HG03064 (cell line): ENCODE results near the gene DOCK8.
"Not testable (repeated sequence)": the region's sequence is repeated elsewhere in the genome, so short reads cannot be mapped to it uniquely, and the experiment has no call there.

Source experiments
- ATAC-seq: cut with Tn5 transposase; IDR thresholded peaks from one replicate; pipeline ENCODE4 v1.9.1; 2021; ENCODE audit warnings: low read depth; ENCODE audit not compliant: unreplicated experiment

The DOCK8 gene

GRCh38 chr9:214648-215493 lies at the start of gene DOCK8:
Gene DOCK8 (plus strand): TSS chr9:214865. CDS start chr9:214977, 112 bp downstream.
- ATAC-seq, result peak; percentile 88

- ATAC-seq, result not testable (repeated sequence)
Observed at GRCh38 chr9:169757-170156, 44.9 kb upstream of the DOCK8 start.

DNA sequence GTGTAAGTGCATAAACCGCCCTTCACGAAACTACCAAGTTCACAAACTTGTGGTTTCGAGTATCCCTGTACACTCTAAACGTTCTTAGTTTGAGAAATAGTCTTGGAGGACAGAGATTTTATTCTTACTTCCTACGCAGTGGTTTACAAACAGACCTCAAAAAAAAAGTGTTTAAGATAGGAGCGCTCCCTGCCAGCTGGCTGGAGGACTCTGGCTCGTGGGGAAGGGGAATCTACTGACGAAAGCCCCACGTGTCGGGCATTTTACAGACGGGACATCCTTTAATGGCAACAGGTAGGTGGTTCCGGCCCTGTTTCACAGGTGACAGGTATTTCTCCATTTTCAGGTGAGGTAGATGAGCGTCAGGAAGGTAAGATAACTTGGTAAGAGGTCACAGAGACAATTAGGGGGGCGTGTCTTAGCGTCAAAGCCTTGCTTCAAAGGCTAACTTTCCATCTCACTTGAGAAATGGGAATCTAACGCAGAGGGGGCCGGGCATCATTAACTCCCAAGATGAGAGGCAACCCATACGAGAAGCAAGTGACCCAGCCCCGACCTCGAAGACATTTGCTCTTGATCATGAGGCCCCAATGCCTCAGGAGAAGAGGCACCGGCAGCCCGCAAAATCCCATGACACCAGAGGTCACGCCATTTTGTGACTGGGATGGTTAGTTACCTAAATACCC lies 36.4 kb upstream of the DOCK8 start:
- ATAC-seq, result not testable (repeated sequence)

DNA sequence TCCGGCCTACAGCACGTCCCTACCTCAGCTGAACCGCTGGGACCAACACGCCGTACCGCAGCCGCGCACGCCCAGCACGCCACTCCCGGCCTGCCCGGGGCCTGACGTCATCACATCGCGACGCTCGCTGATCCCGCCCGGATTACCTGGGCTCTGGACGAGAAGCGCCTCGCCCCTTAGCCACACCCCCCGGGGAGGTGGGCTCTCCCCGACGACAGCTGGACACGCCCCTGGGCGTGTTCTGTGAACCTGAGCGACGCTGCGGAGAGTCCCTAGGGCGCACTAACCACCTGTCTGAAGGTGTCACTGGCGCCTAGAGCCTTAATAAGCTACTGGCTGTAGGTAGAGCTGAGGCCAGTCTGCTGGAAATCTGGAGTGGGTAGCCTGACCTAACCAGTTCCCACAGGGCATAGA lies 35.7 kb upstream of the DOCK8 start, which contains the start of gene ZNG1A:
TSS of gene ZNG1A (minus strand) at position 87 of the 414 bp plus-strand sequence. CDS start 87 bp downstream, outside the sequence.
- not testable (repeated sequence) for ATAC-seq

DNA sequence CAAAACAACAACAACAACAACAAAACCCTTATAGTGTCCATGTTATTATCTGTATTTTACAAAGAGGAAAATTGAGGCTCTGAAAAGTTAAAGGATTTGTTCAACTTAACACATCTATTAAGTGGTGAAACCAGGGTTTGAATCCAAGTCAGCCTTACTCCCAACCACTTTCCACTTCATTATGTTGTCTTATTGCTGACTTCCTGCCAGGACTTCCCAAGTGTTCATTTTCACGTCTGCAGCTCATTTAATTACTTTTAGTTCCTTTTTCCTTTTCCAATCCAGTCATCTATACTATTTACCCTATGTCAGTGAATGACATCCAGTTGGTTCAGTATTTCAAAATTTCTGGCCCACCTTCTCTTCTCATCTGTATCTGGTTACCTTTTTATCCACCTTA lies 15.1 kb upstream of the DOCK8 start:
- ATAC-seq, result not testable (repeated sequence)

GRCh38 chr9:206481-206880 lies 8.2 kb upstream of the DOCK8 start:
- ATAC-seq, result no peak

GRCh38 chr9:209143-209758 lies 5.4 kb upstream of the DOCK8 start:
- ATAC-seq, result no peak

DNA sequence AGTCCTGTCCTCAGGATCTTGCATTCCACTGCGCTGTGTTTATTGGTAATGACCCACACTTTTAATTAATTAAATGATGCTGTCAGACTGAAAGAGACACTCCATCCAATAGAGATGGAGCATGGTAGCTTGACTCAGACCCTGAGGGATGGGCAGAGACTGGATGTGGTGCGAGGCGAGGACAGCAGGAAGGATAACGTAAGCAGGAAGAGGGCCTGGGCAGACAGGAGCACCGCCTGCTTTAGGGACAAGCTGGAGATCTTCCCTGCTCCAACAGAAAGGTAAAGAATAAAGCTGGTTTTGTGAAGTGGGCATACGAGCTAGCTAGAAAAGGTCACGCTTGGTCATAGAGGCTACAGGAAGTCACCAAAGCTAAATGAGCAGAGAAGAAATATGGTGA lies 3.6 kb upstream of the DOCK8 start:
- no peak for ATAC-seq

DNA sequence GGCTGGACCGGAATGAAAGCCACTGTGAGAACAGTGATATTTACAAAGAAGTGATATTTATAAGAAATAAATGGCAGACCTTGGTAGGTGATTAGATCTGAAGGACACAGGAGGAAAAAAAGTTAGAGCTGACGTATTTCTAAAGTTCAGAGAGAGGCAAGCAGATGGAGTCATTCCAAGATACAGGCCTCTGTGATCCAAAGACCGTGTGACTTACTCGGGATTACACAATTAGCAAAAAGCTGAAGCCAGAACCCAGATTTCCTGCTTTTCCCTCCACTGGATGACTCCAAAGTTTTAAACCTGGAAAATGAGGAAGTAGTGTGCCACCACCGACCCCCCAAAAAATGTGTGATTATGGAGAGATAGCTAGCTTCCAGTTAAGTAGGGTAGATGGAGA lies 3.1 kb upstream of the DOCK8 start:
- ATAC-seq, result no peak

GRCh38 chr9:212297-212696 lies 2.4 kb upstream of the DOCK8 start:
- no peak for ATAC-seq

- not testable (repeated sequence) for ATAC-seq
Observed at GRCh38 chr9:213901-214300, 764 bp upstream of the DOCK8 start.

DNA sequence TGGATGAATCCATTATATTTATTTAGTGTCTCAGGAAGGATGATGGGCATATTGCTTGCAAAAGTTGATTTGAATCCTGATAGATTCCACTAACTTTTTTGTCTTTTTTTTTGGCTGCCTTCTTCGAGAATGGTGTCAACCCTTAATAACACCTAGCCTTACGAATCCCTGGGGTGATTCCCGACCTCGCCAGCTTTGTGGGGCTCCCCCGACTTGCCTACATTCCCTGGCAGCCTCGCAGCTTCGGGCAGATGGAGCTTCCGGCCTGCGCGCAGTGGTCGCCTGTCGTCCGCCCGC lies 366 bp upstream of the DOCK8 start:
- no peak for ATAC-seq

DNA sequence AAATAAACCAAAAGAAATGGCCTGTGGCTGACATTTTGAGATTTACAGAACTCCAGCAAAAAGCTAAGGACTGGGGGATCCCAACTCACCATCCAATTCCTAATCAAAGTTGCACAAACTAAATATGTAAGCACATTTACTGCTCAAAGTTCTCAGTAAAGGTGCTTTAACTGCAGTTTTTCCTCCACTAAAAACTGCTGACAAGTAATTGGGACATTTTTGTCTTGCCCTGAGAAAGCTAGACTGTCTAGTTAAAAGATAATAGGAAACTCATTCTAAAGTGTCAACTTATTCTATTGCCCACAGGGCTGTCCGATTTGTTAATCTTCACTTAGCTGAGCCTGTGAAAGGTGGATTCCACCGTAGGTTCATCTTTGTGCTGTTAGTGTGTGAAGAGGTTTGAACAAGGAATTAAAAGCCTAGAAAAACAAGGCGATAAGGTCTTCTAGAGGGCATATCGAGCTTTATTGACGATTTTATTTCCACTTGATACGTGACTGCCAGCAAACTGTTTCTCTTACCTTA lies 1.0 kb downstream of the DOCK8 start:
- ATAC-seq, result no peak

DNA sequence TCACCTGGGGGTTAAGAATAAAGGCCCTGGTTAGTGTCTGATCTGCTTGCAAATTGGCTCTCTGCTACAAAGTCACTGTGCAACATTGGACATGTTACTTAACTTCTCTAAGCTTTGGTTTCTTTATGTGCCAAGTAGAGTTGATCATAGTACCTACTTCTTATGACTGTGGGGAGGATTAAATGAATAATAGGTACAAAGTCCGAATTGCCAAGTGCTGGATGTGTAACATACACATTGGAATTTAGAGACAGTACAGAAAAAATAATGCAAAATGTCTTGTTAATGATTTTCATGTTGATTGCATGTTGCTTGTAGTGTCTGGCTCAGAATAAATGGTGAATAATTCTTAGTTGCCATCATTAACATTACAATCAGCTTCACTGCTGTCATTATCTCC lies 2.2 kb downstream of the DOCK8 start:
- no peak for ATAC-seq

GRCh38 chr9:217950-218349 lies 3.3 kb downstream of the DOCK8 start:
- ATAC-seq, result no peak

DNA sequence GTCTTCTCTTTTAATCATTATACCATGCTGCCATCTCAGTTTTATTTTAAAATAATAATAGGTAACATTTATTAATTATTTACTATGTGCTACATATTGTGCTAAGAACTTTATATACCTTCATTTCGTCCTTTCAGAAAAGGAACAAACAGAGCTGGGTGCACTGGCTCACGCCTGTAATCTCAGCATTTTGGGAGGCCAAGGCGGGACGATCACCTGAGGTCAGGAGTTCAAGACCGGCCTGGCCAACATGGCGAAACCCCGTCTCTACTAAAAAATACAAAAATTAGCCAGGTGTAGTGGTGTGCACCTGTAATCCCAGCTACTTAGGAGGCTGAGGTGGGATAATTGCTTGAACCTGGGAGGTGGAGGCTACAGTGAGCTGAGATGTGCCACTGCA lies 4.4 kb downstream of the DOCK8 start:
- not testable (repeated sequence) for ATAC-seq

- no peak for ATAC-seq
Observed at GRCh38 chr9:219670-220365, 5.2 kb downstream of the DOCK8 start.

- no peak for ATAC-seq
Observed at GRCh38 chr9:221989-222776, 7.5 kb downstream of the DOCK8 start.

DNA sequence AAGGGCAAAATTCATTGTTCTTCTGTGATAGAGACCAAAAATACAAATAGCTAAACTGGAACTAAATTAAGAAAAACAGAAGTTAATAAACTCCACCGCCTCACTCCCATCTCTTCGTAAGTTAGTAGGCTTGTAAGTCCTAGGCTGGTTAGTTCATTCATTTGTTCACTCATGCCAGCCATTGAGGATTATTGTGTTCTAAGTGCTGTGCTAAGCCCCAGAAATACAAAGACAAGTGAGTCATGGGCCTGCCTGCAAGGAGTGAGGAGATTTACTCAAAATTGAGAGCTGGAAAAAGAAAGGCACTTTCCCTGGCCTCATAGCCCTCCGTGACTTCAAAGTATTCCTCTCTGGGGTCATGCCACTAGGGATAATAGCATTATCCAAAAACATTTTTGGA lies 8.5 kb downstream of the DOCK8 start:
- ATAC-seq, result no peak

- no peak for ATAC-seq
Observed at GRCh38 chr9:224026-224425, 9.4 kb downstream of the DOCK8 start.
